ENCODE results near the gene TUSC2.

The TUSC2 gene

DNA sequence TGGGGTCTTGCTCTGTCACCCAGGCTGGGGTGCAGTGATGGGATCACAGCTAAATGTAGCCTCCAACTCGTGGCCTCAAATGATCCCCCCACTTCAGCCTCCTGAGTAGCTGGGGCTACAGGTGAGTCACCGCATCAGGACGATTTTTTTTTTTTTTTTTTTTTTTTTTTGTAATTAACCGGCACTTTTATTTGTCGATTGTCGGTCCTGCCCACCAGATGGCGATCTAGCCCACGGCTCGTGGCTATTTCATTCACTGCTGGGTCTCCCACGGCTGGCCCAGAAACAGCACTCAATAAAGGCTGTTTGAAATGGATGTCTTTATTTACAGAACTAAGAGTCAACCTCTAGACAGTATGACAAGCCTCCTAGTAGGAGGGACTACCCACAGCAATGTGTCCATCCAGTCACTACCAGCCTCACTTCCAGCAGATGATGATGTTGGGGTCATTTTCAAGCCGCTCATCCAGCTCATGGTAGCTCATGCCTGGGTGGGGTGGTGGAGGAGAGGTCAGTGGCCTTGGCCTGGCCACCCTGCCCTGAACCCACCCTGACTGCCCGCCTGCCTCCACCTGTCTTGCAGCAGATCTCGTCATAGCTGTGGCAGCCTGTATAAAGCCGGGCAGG lies 19.3 kb upstream of the TUSC2 start:
- H3K4me3 ChIP-seq (ENCODE audit: low read depth, low read length) = no peak overlapping the region
- DNase-seq (ENCODE audit: low read depth) = no peak
- peak; percentile 62 for TF ChIP-seq CTCF (IDR thresholded peaks at IDR 0.05; ENCODE audit: low read depth, low read length, missing control alignments)

DNA sequence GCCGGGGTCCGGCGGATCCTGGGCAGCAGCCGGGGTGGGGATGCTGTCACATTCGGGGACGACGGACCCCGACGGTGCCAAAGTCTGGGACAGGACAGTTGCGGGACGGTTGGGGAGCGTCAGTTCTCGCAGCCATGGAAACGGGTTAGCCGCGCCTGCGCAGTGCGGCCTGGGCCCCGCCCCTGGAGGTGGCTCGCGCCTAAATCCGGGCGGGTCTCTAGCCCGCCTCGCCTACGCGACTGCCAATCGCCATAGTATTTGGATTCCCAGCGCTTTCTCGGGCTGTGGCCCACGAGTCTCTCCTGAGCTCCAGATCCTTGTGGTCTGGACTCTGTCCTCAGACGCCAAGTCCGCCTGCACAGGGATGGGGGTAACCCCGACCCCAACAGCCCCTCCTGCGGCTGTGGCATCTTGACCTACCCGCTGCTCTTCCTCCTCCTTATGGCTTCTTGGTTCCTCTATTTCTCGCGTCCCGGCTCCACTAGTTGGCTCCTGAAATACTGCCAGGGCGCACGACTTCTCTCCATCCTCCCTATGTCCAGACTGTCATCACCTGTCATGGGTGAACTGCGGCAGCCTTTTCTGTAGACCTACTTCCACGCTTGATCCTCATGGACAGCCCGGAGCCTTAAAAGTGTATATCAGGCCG lies 17.7 kb upstream of the TUSC2 start, which contains the start of gene ZMYND10:
ZMYND10 (minus strand) TSS at position 147 of the 649 bp plus-strand sequence. CDS start 153 bp downstream, outside the sequence.
- no peak within 1 kb of the TSS; the same call in 1 of the 2 replicates for H3K4me3 ChIP-seq (ENCODE audit: low read depth, low read length)
- DNase-seq (ENCODE audit: low read depth) = no peak
- no peak for TF ChIP-seq CTCF (IDR thresholded peaks at IDR 0.05; ENCODE audit: low read depth, low read length, missing control alignments)

- H3K4me3 ChIP-seq (ENCODE audit: low read depth, low read length) = no peak overlapping the region
- no peak for TF ChIP-seq CTCF (IDR thresholded peaks at IDR 0.05; ENCODE audit: low read depth, low read length, missing control alignments)
- no peak for DNase-seq (ENCODE audit: low read depth)
Measured at GRCh38 chr3:50345008-50345407, 17.0 kb upstream of the TUSC2 start.

DNA sequence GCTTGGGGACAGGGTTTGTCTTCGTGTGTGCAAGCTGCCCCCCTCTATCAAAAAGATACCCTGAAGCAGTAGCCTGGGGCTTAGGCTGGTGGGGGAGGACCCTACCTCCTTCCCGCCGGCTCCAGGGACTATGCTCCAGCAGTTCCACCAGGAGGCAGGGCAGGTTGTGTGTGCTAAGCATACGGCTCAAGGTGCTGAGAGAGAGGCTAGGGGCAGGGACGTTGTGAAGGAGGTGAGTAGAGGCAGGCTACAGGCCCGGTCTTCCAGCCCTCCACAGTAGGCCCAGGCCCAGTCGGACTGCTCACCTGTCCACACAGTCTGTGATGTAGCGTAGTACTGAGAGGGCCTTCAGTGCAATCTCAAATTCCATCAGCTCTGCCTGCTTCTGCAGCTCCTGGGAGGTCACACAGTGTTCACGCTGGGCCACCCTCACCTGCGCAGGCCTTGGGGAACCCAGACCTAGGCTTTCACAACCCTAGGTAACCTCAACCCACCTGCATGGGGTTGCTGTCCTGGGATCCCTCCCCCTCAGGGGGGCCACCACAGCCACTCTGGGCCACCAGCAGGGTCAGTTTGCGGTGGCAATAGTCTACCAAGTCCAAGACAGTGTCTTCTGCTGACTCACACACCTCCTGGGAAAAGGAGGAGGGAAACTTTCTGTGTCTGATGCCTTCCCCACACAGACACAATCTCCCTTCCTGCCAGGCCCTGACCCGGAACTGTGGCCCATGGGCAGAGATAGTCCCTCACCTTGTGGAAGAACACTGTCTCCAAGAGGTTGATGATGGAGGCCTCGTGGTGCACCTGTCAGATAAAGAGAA lies 15.0 kb upstream of the TUSC2 start:
- no peak for TF ChIP-seq CTCF (IDR thresholded peaks at IDR 0.05; ENCODE audit: low read depth, low read length, missing control alignments)
- H3K4me3 ChIP-seq (ENCODE audit: low read depth, low read length) = no peak overlapping the region
- no peak for DNase-seq (ENCODE audit: low read depth)

- TF ChIP-seq CTCF (IDR thresholded peaks at IDR 0.05; ENCODE audit: low read depth, low read length, missing control alignments) = no peak
- DNase-seq (ENCODE audit: low read depth) = no peak
- H3K4me3 ChIP-seq (ENCODE audit: low read depth, low read length) = no peak overlapping the region
Measured at GRCh38 chr3:50341996-50342650, 14.1 kb upstream of the TUSC2 start.

DNA sequence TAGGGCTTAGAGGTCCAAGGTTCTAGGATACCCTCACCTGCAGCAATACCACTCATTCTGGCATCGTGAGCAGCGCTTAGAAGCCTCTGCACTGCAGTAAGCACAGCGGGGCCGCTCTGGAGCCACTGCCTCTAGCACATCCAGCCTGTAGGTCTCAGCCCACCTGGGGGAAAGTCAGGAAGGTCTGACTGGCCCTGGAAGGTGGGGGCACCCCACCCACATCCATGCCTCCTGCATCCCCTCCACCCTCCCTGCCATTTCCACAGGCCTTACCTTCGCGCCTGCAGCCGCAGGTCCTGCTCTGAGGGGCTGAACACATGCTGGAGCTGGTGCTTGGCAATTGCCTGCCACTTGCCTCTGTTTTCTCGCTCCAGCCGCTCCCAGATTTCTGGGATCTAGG lies 13.5 kb upstream of the TUSC2 start:
- no peak for TF ChIP-seq CTCF (IDR thresholded peaks at IDR 0.05; ENCODE audit: low read depth, low read length, missing control alignments)
- no peak for DNase-seq (ENCODE audit: low read depth)
- peak overlapping the region; percentile 91 for H3K4me3 ChIP-seq (ENCODE audit: low read depth, low read length)
